Activated CD4-positive, alpha-beta T cell treated with anti-CD3 and anti-CD28 coated beads, Interleukin-10, Interleukin-2, amounts not matched to agents 100 ng/mL and 50 ng/mL, durations not matched to agents 16 hours and 8 hours (primary cell): ENCODE results near the gene PGBD5.
"Not testable (repeated sequence)": the region's sequence is repeated elsewhere in the genome, so short reads cannot be mapped to it uniquely, and the experiment has no call there.

Experiments used
- DNase-seq: peaks from one replicate; pipeline ENCODE4 v3.0.0-alpha.2; 2020

PGBD5 gene

GRCh38 chr1:230426246-230427093 lies at the start of gene PGBD5:
TSS of gene PGBD5 (minus strand) at chr1:230426332. CDS start at chr1:230425928, 404 bp downstream.
- peak; percentile 66 for DNase-seq

GRCh38 chr1:230474924-230475323 lies 48.8 kb upstream of the PGBD5 start:
- not testable (repeated sequence) for DNase-seq

- not testable (repeated sequence) for DNase-seq
Measured at GRCh38 chr1:230470750-230471149, 44.6 kb upstream of the PGBD5 start.

- no peak for DNase-seq
Measured at GRCh38 chr1:230469271-230469670, 43.1 kb upstream of the PGBD5 start.

- DNase-seq = no peak
Measured at GRCh38 chr1:230465691-230466090, 39.6 kb upstream of the PGBD5 start.

- DNase-seq = no peak
Measured at GRCh38 chr1:230464671-230465070, 38.5 kb upstream of the PGBD5 start.

GRCh38 chr1:230463760-230464159 lies 37.6 kb upstream of the PGBD5 start:
- DNase-seq = no peak

GRCh38 chr1:230463326-230463725 lies 37.2 kb upstream of the PGBD5 start:
- no peak for DNase-seq

GRCh38 chr1:230459465-230459864 lies 33.3 kb upstream of the PGBD5 start:
- no peak for DNase-seq

GRCh38 chr1:230458509-230458908 lies 32.4 kb upstream of the PGBD5 start:
- no peak for DNase-seq

- no peak for DNase-seq
Measured at GRCh38 chr1:230456478-230456877, 30.3 kb upstream of the PGBD5 start.

GRCh38 chr1:230455291-230455690 lies 29.2 kb upstream of the PGBD5 start:
- no peak for DNase-seq

- no peak for DNase-seq
Measured at GRCh38 chr1:230453377-230453776, 27.2 kb upstream of the PGBD5 start.

GRCh38 chr1:230441183-230442029 lies 15.3 kb upstream of the PGBD5 start:
- no peak for DNase-seq

GRCh38 chr1:230435108-230435507 lies 9.0 kb upstream of the PGBD5 start:
- DNase-seq = no peak

GRCh38 chr1:230431527-230431926 lies 5.4 kb upstream of the PGBD5 start:
- no peak for DNase-seq

- no peak for DNase-seq
Measured at GRCh38 chr1:230430499-230430898, 4.4 kb upstream of the PGBD5 start.

GRCh38 chr1:230429067-230429735 lies 3.1 kb upstream of the PGBD5 start:
- no peak for DNase-seq

- no peak for DNase-seq
Measured at GRCh38 chr1:230427981-230428380, 1.8 kb upstream of the PGBD5 start.

- DNase-seq = no peak
Measured at GRCh38 chr1:230427094-230427876, 1.2 kb upstream of the PGBD5 start.

GRCh38 chr1:230425252-230426091 lies 660 bp downstream of the PGBD5 start:
- no peak for DNase-seq
